ENCODE results near the gene OR51B2. TPM values are rescaled to one million over a fixed set of nuclear protein-coding genes. Genes with fewer than 3 reads are reported as not detected.

The OR51B2 gene
- total RNA-seq, 1 experiment from 2014 or later = 0.11 TPM

DNA sequence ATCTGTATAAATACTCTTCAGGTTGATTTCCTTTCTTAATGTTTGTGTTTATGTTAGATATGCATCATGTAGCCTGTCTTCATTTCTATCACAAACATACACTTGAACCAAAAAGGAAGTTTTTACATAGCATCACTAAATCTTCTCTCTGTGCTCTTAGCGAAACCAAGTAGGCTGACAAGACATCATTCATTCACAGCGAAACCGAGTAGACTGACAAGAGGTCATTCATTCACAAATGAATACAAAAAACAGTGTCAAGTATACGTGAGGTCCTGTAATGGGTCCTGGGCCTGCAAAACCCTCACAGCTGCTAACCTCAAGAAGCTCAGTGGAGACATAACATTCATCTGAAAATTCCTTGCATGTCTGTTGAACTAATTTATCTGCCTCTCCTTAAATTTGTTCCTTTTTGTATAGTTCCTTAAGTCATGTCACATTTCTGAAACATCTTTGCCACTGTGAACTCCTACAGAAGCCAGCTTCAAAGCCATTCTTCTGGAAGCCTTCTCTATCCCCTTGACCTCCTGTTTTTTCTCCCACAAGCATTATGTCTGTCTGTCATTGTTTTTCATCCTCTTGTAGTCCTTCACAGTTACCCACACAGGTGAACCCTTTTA, 44.5 kb downstream of the OR51B2 start:
- ATAC-seq (no peak), DNase-seq (no peak)
- ChIA-PET POLR2A (ENCODE audit: unreplicated experiment) (no interaction called here), CTCF (no interaction called here)
- Histone ChIP-seq H2AFZ (ENCODE audit: low read length) (no peak overlapping the region), H3K4me1 (ENCODE audit: insufficient read depth, low read length) (peaks cover 4% of the 10 kb centered on the region; the same call in 1 of the 2 replicates), H3K79me2 (ENCODE audit: low read length) (no peaks in the 10 kb centered on the region), H3K36me3 (ENCODE audit: low read depth, low read length) (no peaks in the 10 kb centered on the region), H3F3A (ENCODE audit: low read length, unreplicated experiment) (no peaks in the 10 kb centered on the region), H3K4me2 (ENCODE audit: low read length) (no peak overlapping the region), H3K27me3 (ENCODE audit: low read length) (no peaks in the 10 kb centered on the region), H3K9ac (ENCODE audit: low read length) (no peak overlapping the region), H3K27ac (ENCODE audit: low read length) (no peak overlapping the region), H3K4me3 (ENCODE audit: low read length) (no peak overlapping the region), H4K20me1 (ENCODE audit: low read length) (no peaks in the 10 kb centered on the region), H3K9me3 (ENCODE audit: low read length) (no peaks in the 10 kb centered on the region), H3K9me2 (replicated peaks; ENCODE audit: low read length) (no peaks in the 10 kb centered on the region)
- no TSS peak for BruUV-seq (replicated peaks)
- intact Hi-C loops (cut with micrococcal nuclease) = no loop called here
- no peak for TF ChIP-seq EZH2 (IDR thresholded peaks at IDR 0.05; ENCODE audit: low read length, unreplicated experiment)
- TF ChIP-seq CTCF (conservative IDR thresholded peaks at IDR 0.05; ENCODE audit: low read depth, low read length) = no peak
- TF ChIP-seq EZH2phosphoT487 (IDR thresholded peaks at IDR 0.05; ENCODE audit: borderline replicate concordance, low read length) = no peak

GRCh38 chr11:5277807-5278382, 46.2 kb downstream of the OR51B2 start:
- Histone ChIP-seq H3K27ac (ENCODE audit: low read length) (no peak overlapping the region), H3K9ac (ENCODE audit: low read length) (no peak overlapping the region), H3F3A (ENCODE audit: low read length, unreplicated experiment) (no peaks in the 10 kb centered on the region), H3K27me3 (ENCODE audit: low read length) (no peaks in the 10 kb centered on the region), H3K4me3 (ENCODE audit: low read length) (no peak overlapping the region), H3K79me2 (ENCODE audit: low read length) (no peaks in the 10 kb centered on the region), H3K9me3 (ENCODE audit: low read length) (no peaks in the 10 kb centered on the region), H3K4me1 (ENCODE audit: insufficient read depth, low read length) (peaks cover 4% of the 10 kb centered on the region; the same call in 1 of the 2 replicates), H3K36me3 (ENCODE audit: low read depth, low read length) (no peaks in the 10 kb centered on the region), H2AFZ (ENCODE audit: low read length) (no peak overlapping the region), H3K4me2 (ENCODE audit: low read length) (no peak overlapping the region), H3K9me2 (replicated peaks; ENCODE audit: low read length) (no peaks in the 10 kb centered on the region), H4K20me1 (ENCODE audit: low read length) (no peaks in the 10 kb centered on the region)
- ATAC-seq (no peak), DNase-seq (no peak)
- ChIA-PET POLR2A (ENCODE audit: unreplicated experiment) (no interaction called here), CTCF (no interaction called here)
- no TSS peak for BruUV-seq (replicated peaks)
- intact Hi-C loops (cut with micrococcal nuclease) = no loop called here
- TF ChIP-seq EZH2 (IDR thresholded peaks at IDR 0.05; ENCODE audit: low read length, unreplicated experiment) (no peak), CTCF (conservative IDR thresholded peaks at IDR 0.05; ENCODE audit: low read depth, low read length) (no peak), EZH2phosphoT487 (IDR thresholded peaks at IDR 0.05; ENCODE audit: borderline replicate concordance, low read length) (no peak)

DNA sequence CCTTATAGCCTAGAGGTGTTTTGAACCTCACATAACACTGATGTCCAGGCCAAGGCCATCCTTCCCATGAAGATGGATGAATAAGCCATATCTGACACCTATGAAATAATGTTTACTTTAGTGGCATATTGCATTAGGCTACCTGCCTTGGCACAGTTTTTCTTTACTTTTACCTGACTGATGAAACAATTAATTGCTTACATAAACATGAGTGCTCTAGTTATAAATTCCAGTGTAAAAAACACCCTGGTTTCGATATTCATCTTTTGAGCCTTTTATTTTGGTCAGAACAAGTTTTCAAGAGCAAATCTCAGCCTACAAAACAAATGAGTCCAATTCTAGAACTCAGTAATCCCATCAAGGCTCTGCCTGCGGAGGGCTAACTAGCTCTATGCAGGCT, 47.4 kb downstream of the OR51B2 start:
- ATAC-seq (no peak), DNase-seq (no peak)
- Histone ChIP-seq H3K9me2 (replicated peaks; ENCODE audit: low read length) (no peaks in the 10 kb centered on the region), H3K9ac (ENCODE audit: low read length) (no peak overlapping the region), H3K36me3 (ENCODE audit: low read depth, low read length) (no peaks in the 10 kb centered on the region), H2AFZ (ENCODE audit: low read length) (no peak overlapping the region), H3K9me3 (ENCODE audit: low read length) (no peaks in the 10 kb centered on the region), H3K4me2 (ENCODE audit: low read length) (no peak overlapping the region), H3K4me3 (ENCODE audit: low read length) (no peak overlapping the region), H3F3A (ENCODE audit: low read length, unreplicated experiment) (no peaks in the 10 kb centered on the region), H3K27ac (ENCODE audit: low read length) (no peak overlapping the region), H3K79me2 (ENCODE audit: low read length) (no peaks in the 10 kb centered on the region), H4K20me1 (ENCODE audit: low read length) (no peaks in the 10 kb centered on the region), H3K27me3 (ENCODE audit: low read length) (no peaks in the 10 kb centered on the region), H3K4me1 (ENCODE audit: insufficient read depth, low read length) (peaks cover 4% of the 10 kb centered on the region; the same call in 1 of the 2 replicates)
- TF ChIP-seq CTCF (conservative IDR thresholded peaks at IDR 0.05; ENCODE audit: low read depth, low read length) = no peak
- TF ChIP-seq EZH2 (IDR thresholded peaks at IDR 0.05; ENCODE audit: low read length, unreplicated experiment) = no peak
- no peak for TF ChIP-seq EZH2phosphoT487 (IDR thresholded peaks at IDR 0.05; ENCODE audit: borderline replicate concordance, low read length)
- ChIA-PET CTCF (interaction anchor here (0.6 kb wide), 1 partner anchor 39 kb away, joined by 3 read pairs; no protein-coding TSS in a partner anchor), POLR2A (ENCODE audit: unreplicated experiment) (no interaction called here)
- no TSS peak for BruUV-seq (replicated peaks)
- intact Hi-C loops (cut with micrococcal nuclease) = no loop called here
